ENCODE data around the gene SH2D2A.

DNA sequence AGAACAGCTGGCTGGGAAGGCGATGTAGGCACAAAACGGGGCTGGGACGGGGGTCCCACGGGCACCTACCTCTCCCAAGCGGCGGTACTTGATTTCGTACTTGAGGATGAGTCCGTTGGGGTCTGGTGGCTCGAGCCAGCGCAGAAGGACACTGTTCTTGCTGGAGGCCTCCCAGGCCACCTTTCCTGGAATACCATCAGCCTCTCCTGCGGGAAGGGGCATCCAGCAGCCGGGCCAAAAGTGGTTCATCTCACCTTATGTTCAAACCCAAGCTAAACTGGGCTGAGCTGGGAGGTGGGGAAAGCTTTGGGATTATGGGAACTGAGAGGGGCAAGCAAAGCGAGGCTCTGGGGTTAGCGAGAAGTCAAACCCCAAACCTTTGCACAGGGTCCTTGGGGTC is 28.0 kb upstream of the SH2D2A start:
- TF ChIP-seq, protein P1, sequence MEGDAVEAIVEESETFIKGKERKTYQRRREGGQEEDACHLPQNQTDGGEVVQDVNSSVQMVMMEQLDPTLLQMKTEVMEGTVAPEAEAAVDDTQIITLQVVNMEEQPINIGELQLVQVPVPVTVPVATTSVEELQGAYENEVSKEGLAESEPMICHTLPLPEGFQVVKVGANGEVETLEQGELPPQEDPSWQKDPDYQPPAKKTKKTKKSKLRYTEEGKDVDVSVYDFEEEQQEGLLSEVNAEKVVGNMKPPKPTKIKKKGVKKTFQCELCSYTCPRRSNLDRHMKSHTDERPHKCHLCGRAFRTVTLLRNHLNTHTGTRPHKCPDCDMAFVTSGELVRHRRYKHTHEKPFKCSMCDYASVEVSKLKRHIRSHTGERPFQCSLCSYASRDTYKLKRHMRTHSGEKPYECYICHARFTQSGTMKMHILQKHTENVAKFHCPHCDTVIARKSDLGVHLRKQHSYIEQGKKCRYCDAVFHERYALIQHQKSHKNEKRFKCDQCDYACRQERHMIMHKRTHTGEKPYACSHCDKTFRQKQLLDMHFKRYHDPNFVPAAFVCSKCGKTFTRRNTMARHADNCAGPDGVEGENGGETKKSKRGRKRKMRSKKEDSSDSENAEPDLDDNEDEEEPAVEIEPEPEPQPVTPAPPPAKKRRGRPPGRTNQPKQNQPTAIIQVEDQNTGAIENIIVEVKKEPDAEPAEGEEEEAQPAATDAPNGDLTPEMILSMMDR (conservative IDR thresholded peaks at IDR 0.05), result no peak
- TF ChIP-seq ZFX (IDR thresholded peaks at IDR 0.05), result no peak
